ENCODE results near the gene RANBP1. TPM values are rescaled to one million over a fixed set of nuclear protein-coding genes. Genes with fewer than 3 reads are reported as not detected.

RANBP1 gene
- total and polyA plus RNA-seq, 2 of the 13 experiments (the other 11 are each of a cell fraction or from before 2014, with no cell fraction given) = 181 to 492 TPM

GRCh38 chr22:20071524-20071972 is 44.4 kb upstream of the RANBP1 start:
- TF ChIP-seq, protein P1, sequence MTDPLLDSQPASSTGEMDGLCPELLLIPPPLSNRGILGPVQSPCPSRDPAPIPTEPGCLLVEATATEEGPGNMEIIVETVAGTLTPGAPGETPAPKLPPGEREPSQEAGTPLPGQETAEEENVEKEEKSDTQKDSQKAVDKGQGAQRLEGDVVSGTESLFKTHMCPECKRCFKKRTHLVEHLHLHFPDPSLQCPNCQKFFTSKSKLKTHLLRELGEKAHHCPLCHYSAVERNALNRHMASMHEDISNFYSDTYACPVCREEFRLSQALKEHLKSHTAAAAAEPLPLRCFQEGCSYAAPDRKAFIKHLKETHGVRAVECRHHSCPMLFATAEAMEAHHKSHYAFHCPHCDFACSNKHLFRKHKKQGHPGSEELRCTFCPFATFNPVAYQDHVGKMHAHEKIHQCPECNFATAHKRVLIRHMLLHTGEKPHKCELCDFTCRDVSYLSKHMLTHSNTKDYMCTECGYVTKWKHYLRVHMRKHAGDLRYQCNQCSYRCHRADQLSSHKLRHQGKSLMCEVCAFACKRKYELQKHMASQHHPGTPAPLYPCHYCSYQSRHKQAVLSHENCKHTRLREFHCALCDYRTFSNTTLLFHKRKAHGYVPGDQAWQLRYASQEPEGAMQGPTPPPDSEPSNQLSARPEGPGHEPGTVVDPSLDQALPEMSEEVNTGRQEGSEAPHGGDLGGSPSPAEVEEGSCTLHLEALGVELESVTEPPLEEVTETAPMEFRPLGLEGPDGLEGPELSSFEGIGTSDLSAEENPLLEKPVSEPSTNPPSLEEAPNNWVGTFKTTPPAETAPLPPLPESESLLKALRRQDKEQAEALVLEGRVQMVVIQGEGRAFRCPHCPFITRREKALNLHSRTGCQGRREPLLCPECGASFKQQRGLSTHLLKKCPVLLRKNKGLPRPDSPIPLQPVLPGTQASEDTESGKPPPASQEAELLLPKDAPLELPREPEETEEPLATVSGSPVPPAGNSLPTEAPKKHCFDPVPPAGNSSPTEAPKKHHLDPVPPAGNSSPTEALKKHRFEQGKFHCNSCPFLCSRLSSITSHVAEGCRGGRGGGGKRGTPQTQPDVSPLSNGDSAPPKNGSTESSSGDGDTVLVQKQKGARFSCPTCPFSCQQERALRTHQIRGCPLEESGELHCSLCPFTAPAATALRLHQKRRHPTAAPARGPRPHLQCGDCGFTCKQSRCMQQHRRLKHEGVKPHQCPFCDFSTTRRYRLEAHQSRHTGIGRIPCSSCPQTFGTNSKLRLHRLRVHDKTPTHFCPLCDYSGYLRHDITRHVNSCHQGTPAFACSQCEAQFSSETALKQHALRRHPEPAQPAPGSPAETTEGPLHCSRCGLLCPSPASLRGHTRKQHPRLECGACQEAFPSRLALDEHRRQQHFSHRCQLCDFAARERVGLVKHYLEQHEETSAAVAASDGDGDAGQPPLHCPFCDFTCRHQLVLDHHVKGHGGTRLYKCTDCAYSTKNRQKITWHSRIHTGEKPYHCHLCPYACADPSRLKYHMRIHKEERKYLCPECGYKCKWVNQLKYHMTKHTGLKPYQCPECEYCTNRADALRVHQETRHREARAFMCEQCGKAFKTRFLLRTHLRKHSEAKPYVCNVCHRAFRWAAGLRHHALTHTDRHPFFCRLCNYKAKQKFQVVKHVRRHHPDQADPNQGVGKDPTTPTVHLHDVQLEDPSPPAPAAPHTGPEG (CRISPR knock-in tag; IDR thresholded peaks at IDR 0.05) = no peak
- TF ChIP-seq, protein P2, sequence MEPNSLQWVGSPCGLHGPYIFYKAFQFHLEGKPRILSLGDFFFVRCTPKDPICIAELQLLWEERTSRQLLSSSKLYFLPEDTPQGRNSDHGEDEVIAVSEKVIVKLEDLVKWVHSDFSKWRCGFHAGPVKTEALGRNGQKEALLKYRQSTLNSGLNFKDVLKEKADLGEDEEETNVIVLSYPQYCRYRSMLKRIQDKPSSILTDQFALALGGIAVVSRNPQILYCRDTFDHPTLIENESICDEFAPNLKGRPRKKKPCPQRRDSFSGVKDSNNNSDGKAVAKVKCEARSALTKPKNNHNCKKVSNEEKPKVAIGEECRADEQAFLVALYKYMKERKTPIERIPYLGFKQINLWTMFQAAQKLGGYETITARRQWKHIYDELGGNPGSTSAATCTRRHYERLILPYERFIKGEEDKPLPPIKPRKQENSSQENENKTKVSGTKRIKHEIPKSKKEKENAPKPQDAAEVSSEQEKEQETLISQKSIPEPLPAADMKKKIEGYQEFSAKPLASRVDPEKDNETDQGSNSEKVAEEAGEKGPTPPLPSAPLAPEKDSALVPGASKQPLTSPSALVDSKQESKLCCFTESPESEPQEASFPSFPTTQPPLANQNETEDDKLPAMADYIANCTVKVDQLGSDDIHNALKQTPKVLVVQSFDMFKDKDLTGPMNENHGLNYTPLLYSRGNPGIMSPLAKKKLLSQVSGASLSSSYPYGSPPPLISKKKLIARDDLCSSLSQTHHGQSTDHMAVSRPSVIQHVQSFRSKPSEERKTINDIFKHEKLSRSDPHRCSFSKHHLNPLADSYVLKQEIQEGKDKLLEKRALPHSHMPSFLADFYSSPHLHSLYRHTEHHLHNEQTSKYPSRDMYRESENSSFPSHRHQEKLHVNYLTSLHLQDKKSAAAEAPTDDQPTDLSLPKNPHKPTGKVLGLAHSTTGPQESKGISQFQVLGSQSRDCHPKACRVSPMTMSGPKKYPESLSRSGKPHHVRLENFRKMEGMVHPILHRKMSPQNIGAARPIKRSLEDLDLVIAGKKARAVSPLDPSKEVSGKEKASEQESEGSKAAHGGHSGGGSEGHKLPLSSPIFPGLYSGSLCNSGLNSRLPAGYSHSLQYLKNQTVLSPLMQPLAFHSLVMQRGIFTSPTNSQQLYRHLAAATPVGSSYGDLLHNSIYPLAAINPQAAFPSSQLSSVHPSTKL (CRISPR knock-in tag; IDR thresholded peaks at IDR 0.05) = no peak
- no peak for TF ChIP-seq ZNF17 (CRISPR knock-in tag; IDR thresholded peaks at IDR 0.05)
- no peak for TF ChIP-seq GPN1 (CRISPR knock-in tag; IDR thresholded peaks at IDR 0.05; ENCODE audit: borderline replicate concordance)
- TF ChIP-seq ZNF446 (CRISPR knock-in tag; IDR thresholded peaks at IDR 0.05) = no peak
- TF ChIP-seq STAG1 (CRISPR knock-in tag; IDR thresholded peaks at IDR 0.05) = no peak
- Histone ChIP-seq H3K4me3 (replicated peaks in 1 of 3; ENCODE audit: insufficient read depth in 1 of 3, low read depth in 2 of 3, low read length in 3 of 3) (no peak overlapping the region), H3K27ac (ENCODE audit: extremely low read length, insufficient read depth, low read length) (no peak overlapping the region), H3K9me3 (ENCODE audit: low read length) (no peaks in the 10 kb centered on the region), H3K4me2 (ENCODE audit: low read depth, low read length) (no peak overlapping the region), H3K4me1 (ENCODE audit: insufficient read depth, low read length) (no peaks in the 10 kb centered on the region), H3K79me2 (ENCODE audit: insufficient read depth, low read length) (no peaks in the 10 kb centered on the region), H2AFZ (ENCODE audit: low read length) (no peak overlapping the region), H3K9ac (ENCODE audit: insufficient read depth, low read depth, low read length) (no peak overlapping the region), H4K20me1 (ENCODE audit: insufficient read depth, low read length) (no peaks in the 10 kb centered on the region), H3K27me3 (ENCODE audit: control insufficient read depth in 1 of 2, insufficient read depth in 2 of 2, low read length in 2 of 2) (no peaks in the 10 kb centered on the region; a peak in 1 of 5 replicates), H3K36me3 (replicated peaks in 1 of 2; ENCODE audit: control insufficient read depth in 1 of 2, insufficient read depth in 2 of 2, low read length in 2 of 2) (no peaks in the 10 kb centered on the region)
- ChIA-PET CTCF (ENCODE audit: low intra/inter-chr PET ratio, low total read pairs) (no interaction called here), POLR2A (no interaction called here)
- FAIRE-seq (no peak), DNase-seq (ENCODE audit: low spot score) (no peak), ATAC-seq (no peak)
- WGBS (ENCODE audit: low lambda C conversion rate) = 65% methylated on average over 8 of the region's 8 CpGs
- intact Hi-C loops (cut with micrococcal nuclease; ENCODE audit: unreplicated experiment) (loop anchor here (10.0 kb wide), 1 partner anchor 57 kb away; the partner anchor contains the start of gene ARVCF), in situ Hi-C loops (cut with HindIII; ENCODE audit: extremely low pct_ligation_motif_present, low pct_unique_long_range_greater_than_20kb) (no loop called here)
- no TSS peak for BruUV-seq (replicated peaks)
